GM18508 (cell line): ENCODE data around the gene HEG1.

Source experiments
- ATAC-seq: cut with Tn5 transposase; IDR thresholded peaks from one replicate; pipeline ENCODE4 v1.9.1; 2021; ENCODE audit warnings: moderate number of reproducible peaks; ENCODE audit not compliant: insufficient read depth, unreplicated experiment

HEG1 gene

GRCh38 chr3:125050488-125051090, 5.2 kb downstream of the HEG1 start:
- no peak for ATAC-seq

- no peak for ATAC-seq
Observed at GRCh38 chr3:125048282-125048681, 7.5 kb downstream of the HEG1 start.

DNA sequence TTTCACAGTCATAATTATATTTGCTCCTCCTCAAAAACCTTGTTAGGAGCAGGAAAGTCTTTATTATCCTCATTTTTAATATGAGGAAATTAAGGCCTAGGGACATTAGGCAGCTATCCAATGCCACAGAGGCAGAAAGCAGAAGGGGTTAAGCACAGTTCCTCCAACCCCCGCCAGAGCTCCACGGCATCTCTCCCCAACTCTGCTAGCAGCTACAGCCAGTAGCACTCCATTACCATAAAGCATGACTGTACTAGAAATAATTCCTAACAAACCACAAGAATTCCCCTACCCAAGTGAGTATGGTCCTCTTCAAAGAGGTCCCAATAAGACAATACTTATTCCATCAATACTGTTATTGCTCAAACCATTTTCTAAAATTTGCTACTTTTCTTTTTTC, 9.8 kb downstream of the HEG1 start:
- no peak for ATAC-seq

DNA sequence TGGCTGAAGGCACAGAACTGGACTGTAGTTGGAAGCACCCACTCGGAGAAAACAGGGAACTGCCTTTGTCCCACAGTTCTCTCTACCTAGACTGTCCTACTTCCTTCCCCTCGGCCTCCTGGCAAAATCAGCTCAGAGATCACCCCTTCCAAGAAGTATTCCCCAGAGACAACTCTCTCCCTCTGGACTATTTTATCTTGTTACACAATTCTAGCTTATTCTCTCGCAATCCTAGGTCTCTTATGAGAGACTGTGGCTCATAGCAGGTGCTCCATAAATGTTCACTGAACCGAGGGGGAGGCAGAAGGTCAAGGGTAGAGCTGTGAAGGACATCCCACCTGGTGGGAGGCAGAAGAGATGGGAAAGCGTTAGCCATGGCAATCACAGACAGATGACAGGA, 10.6 kb downstream of the HEG1 start:
- ATAC-seq, result no peak

DNA sequence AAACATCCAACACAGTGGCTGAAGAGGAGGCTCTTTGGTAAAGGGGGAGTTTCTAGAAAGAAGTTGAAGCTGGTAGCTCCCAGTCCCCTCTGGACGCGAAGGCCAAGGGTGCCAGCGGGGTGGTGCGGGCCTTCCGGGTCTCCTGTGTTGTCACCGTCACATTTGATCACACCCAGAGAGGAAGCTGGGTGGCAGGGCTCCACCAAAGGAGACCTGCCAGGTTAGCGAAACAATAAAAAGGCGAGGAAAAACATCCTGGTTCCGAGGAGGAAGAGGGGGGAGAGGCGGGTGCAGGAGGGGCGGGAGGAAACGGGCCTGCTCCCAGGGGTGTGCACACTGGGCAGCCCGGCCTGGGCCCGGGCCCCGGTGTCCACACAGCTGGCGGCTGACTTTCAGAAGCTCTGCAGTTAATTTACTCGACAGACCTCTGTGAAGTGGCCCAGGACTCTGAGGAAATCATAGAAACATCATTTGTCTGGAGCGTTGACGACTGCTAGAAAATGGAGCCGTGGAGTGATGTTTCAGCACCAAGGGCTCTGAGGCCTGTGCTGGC, 12.1 kb downstream of the HEG1 start:
- ATAC-seq, result no peak

DNA sequence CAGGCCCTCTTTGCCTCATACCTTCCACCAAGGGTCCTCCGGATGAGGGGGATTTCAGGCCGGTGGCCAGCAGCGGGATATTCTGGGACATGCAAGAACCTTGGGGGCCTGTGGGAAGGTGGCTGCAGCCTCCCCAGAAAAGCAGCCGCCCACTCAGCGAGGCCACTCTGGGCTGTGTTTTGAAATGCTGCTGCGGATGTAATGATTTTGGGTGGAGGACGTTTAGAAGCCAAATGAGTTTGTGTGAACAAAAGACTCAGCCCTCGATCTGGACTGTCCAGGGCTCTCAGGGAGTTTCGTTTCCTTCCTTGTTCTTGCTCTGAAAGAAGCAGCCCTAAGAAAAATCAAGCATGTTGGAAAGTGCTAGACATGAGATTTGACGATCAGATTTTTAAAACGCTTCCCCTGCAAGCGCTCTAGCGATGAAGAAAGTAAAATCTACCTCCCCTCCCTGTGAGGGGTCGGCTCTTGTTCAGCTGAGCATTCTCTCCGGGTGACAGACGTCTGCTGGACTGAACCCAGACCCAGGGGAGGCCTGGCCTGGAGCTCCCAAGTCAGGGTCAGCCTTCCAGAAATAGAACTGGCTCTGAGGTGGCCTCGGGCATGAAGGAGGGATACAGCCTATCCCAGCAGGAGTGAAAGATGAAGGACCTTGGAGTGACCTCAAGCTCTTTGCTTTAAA, 12.9 kb downstream of the HEG1 start:
- ATAC-seq, result no peak

DNA sequence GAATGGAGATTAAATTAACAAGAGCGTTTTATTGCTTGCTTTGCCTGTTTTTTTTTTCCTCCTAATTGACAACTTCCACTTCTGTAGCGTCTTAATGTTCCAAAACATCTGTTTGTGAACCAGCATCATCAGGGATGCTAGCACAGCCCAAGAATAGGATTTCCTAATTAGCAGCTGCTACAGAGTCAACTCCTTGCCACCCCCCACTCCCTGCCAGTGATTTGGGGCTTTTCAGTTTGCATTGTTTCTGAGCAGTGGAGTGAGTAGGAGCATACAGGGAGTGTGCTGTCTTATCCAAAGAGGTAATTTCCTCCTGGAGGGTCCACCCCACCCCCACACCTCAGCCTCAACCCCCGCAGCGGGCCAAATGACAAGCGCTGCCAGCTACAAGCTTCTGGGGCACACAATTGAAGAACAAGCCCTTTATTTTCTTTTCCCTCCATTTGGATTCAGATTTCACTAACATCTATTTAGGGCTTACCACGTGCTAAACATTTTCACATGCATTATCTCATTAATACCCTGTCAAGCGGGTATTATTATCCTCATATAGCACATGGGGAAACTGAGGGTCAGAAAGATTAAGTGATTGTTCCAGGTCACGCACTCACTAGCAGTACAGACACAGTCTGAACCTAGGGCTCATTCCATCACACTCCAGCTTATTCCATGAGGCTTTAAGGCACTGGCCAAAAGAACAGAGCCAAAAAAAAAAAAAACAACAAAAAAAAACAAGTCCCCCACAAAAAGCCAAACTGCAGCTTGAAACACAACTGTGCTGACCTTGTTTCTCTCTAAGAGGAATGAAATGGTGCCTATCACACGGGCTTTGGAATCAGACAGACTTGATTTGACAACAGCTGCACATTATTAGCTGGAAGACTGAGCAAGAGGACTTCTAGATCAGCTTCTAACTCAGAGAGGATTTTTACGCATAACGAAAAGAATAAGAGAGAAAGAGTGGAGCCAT, 16.4 kb downstream of the HEG1 start:
- ATAC-seq, result no peak

DNA sequence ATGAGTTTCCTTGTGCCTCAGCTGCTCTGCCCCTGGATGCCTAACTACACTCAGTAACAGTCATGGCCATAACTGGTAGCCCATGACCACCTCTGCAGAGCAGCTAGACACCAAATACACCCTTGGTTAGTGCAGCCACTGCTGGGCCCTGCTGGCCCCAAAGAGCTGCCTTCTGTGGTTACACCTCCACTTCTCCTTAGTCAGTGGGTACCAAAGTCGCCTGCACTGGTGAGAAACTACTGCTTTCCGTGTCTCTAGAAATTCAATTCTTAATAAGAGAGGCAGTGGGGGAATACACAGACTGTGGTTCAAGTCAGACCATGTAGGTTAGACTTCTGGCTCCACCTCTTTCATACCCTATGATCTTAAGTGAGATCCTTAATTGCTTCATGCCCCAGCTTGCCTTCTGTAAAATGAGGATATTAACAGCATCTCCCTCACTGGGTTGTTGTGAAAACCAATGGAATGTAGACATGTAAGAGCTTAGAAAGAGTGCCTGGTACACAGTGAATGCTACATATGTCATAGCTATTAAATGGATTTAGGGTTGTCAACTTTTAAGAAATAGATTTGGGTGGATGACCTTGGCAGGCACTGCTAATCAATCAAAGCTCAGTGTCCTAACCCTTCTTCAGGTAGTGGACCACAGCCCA, 18.2 kb downstream of the HEG1 start:
- ATAC-seq, result no peak

DNA sequence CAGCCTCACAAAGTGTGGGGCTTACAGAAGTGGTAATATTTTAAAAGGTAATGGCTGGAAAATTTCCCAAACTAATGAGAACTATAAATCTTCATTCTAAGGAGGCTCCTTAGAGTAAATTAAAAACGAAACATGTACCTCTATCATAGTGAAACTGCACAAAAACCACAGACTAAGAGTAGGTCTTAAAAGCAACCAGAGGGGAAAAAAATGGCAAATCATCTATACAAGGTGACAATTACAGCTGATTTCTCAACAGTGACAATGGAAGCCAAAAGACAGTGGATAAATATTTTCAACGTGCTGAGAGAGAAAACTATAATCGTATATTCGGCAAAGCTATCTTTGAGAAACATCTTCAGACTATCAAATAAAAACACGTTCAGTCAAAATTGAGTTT, 20.6 kb downstream of the HEG1 start:
- no peak for ATAC-seq

- no peak for ATAC-seq
Observed at GRCh38 chr3:125033616-125034015, 22.2 kb downstream of the HEG1 start.

DNA sequence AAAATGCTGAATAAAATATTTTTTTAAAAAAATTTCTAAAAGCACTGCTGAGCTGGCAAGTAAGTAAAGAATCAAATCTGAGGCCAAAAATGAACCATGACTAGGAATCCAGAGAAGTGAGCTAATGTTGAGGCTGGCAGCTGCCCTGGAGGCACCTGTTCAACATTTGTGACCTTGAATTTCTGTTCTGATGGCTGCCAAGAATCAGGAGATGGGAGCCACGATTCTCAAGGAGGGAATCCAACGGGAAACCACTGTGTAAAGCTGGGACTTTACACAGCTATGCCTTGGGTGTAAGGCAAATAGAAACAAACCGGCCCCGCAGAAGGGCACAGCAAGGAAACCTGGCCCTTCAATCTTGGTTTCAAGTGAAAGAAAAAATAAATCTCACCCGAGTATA, 22.7 kb downstream of the HEG1 start:
- no peak for ATAC-seq

DNA sequence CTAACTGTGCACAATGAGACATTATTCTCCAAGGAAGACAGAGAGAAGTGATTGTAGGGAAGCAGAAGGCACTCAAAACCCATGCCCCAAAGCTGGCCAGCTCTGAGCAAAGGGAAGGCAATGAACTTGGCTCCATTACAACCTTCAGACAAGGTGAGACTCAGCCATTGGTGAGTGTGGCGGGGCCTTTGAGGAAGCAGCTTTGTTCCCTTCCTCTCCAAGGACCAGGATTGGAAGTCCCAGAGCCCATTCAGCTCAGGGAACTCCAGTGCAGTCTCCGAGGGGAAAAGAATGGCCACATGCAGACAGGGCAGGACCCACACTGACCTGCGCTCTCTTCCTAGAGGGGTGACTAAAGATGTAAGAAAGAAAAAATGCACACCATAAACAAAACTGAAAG, 23.1 kb downstream of the HEG1 start:
- ATAC-seq, result no peak

GRCh38 chr3:125032100-125032643, 23.6 kb downstream of the HEG1 start:
- ATAC-seq, result no peak

- ATAC-seq, result no peak
Observed at GRCh38 chr3:125031544-125031943, 24.3 kb downstream of the HEG1 start.

- ATAC-seq, result no peak
Observed at GRCh38 chr3:125028657-125029056, 27.1 kb downstream of the HEG1 start.

GRCh38 chr3:125025642-125026041, 30.2 kb downstream of the HEG1 start:
- no peak for ATAC-seq

GRCh38 chr3:125024817-125025216, 31.0 kb downstream of the HEG1 start:
- no peak for ATAC-seq

DNA sequence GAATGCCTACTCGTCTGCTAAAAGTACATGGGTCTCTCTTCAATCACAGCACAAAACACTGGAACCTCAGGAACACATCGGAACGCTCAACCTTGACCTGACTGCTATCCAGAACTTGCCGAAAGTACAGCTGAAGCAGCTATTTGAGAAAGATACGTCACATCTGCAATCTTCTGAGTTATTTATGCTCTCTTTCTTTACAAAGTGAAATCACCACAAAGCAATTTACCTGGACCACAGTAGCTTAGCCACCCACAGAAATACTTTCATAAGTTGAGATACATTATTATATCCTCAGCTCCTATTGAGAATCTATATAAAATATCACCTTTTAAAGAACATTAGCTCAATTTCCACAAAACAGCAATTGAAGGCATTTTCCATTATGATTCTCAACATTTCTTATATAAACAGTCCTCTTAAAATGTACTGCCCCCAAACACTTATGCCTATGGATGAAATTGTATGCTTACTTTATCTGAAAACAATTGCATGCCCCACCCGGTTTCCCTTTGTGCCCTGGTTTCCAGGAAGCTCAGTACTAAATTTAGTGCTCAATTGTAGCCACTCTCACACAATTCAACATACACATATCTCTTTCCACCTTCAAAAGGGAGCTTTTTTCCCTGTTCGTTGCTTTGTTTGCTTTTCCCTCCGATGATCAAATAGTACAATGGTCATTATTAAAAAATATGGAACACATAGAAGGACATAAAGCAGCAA, 31.8 kb downstream of the HEG1 start:
- ATAC-seq, result no peak

- ATAC-seq, result no peak
Observed at GRCh38 chr3:125022206-125022605, 33.6 kb downstream of the HEG1 start.

DNA sequence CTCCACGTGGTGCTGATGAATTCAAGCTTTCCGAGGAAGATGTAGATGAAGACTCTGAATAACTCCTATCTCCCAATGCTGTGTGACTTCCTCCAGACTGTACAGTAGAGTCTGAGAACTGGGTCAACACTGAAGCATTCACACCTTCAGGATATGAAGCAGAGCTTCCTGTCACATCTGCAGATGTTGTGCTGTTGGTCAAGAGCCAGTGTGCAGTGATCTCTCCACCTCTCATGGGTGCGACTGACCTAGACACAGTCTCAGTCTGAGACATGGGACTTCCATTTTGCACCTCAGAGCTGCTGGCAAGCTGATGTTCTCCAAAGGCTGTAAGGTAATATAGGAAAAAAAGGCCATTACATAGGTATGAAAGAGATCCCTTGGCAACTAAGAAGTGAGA, 36.5 kb downstream of the HEG1 start:
- ATAC-seq, result no peak
